Measurements from ENCODE around the gene COL23A1.

- TF ChIP-seq EZH2 (optimal IDR thresholded peaks at IDR 0.05; ENCODE audit: low read depth, low read length) = no peak
- no peak for TF ChIP-seq CTCF (IDR thresholded peaks at IDR 0.05; ENCODE audit: low read length)
- no peak for TF ChIP-seq EZH2phosphoT487 (IDR thresholded peaks at IDR 0.05; ENCODE audit: low read length)
These were observed 307.8 kb downstream of the COL23A1 start for GRCh38 chr5:178282391-178282790.

Measured in MM.1S (cell line).